ENCODE data around the gene RPGRIP1. TPM values are rescaled to one million over a fixed set of nuclear protein-coding genes. Genes with fewer than 3 reads are reported as not detected.
"Not testable (repeated sequence)": the region's sequence is repeated elsewhere in the genome, so short reads cannot be mapped to it uniquely, and the experiment has no call there.

The RPGRIP1 gene
- total RNA-seq, 2 experiments from 2014 or later: 0.07 TPM; not detected in 1

DNA sequence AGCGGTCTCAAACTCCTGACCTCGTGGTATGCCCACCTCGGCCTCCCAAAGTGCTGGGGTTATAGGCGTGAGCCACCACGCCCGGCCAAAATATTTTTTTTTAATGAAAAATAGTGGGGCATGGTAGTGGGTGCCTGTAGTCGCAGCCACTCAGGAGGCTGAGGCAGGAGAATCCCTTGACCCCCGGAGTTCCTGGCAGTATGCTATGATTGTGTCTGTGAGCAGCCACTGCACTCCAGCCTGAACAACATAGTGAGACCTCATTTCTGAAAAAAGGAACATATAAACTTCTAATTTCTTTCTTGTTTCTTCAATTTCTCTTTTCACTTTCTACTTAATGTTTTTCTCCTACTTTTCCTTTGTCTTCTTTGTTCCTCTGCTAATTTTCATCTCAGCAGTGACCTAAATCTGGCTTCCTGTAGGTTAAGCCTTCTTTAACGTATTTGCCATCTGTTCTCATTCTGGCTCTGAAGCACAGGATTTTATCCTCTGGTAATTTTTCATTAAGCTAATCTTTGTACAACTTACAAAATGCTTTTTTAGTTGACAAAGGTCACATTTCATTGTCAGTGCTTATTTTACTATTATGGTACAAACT lies 4.5 kb upstream of the RPGRIP1 start:
- Mint-ChIP-seq H3K4me3 (no peak overlapping the region), H3K27me3 (no peaks in the 10 kb centered on the region), H3K36me3 (no peaks in the 10 kb centered on the region), H3K27ac (no peak overlapping the region), H3K9me3 (no peaks in the 10 kb centered on the region), H3K4me1 (ENCODE audit: low read depth) (no peaks in the 10 kb centered on the region)
- ChIA-PET CTCF (no interaction called here), POLR2A (no interaction called here)
- DNase-seq: no peak
- intact Hi-C loops (cut with micrococcal nuclease): no loop called here

DNA sequence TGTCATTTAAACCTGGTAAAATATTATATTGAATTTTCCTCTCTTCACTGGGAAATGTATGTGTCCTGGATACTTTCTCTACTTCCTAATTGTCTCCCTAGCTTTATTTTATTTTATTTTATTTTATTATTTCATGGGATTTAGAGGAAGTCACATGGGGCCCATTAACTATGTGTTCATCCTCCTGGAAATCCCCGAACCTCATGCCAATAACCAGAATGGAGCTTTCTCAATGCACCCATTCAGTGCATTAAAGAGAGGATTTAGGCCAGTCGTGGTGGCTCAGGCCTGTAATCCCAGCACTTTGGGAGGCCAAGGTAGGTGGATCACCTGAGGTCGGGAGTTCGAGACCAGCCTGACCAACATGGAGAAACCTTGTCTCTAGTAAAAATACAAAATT lies 1.3 kb upstream of the RPGRIP1 start:
- intact Hi-C loops (cut with micrococcal nuclease): no loop called here
- Mint-ChIP-seq H3K4me3 (no peak overlapping the region), H3K9me3 (no peaks in the 10 kb centered on the region), H3K27me3 (no peaks in the 10 kb centered on the region), H3K27ac (no peak overlapping the region), H3K36me3 (no peaks in the 10 kb centered on the region), H3K4me1 (ENCODE audit: low read depth) (no peaks in the 10 kb centered on the region)
- ChIA-PET POLR2A (no interaction called here), CTCF (no interaction called here)
- no peak for DNase-seq

GRCh38 chr14:21281917-21282316 lies 2.0 kb downstream of the RPGRIP1 start:
- CTCF ChIA-PET; H3K27me3 Mint-ChIP-seq; H3K4me1 Mint-ChIP-seq (ENCODE audit: low read depth); H3K27ac Mint-ChIP-seq; H3K4me3 Mint-ChIP-seq; H3K36me3 Mint-ChIP-seq; intact Hi-C loops (cut with micrococcal nuclease); H3K9me3 Mint-ChIP-seq; POLR2A ChIA-PET; DNase-seq: not testable (repeated sequence)

DNA sequence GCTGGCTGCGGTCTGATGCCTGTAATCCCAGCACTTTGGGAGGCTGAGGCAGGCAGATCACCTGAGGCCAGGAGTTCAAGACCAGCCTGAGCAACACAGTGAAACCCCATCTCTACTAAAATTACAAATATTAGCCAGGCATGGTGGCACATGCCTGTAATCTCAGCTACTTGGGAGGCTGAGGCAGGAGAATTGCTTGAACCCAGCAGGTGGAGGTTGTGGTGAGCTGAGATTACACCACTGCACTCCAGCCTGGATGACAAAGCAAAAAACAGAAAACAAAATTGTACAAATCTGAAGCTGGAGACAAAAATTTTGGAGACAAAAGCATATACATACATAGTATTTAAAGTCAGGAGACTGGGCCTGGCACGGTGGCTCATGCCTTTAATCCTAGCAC lies 6.6 kb downstream of the RPGRIP1 start:
- H3K27ac Mint-ChIP-seq; intact Hi-C loops (cut with micrococcal nuclease); H3K4me1 Mint-ChIP-seq (ENCODE audit: low read depth); DNase-seq; H3K9me3 Mint-ChIP-seq; CTCF ChIA-PET; POLR2A ChIA-PET; H3K4me3 Mint-ChIP-seq; H3K27me3 Mint-ChIP-seq; H3K36me3 Mint-ChIP-seq: not testable (repeated sequence)

DNA sequence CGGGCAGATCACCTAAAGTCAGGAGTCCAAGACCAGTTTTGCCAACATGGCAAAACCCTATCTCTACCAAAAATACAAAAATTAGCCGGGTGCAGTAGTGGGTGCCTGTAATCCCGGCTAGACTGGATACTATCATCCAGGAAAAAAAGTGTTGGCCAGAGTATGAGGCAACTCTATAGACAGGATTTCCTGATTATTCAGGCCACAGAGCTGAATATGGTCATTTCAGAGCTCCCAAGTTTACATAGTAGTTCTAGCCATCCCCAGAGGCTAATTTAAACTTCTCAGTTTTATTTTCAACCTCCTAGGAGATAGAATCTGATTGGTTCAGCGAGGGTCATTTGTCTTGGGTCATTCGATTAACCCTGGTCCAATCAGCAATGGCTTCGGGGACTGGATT lies 7.3 kb downstream of the RPGRIP1 start:
- no peaks in the 10 kb centered on the region for H3K4me1 Mint-ChIP-seq (ENCODE audit: low read depth)
- H3K4me3 Mint-ChIP-seq: no peak overlapping the region
- H3K9me3 Mint-ChIP-seq: no peaks in the 10 kb centered on the region
- H3K27me3 Mint-ChIP-seq: no peaks in the 10 kb centered on the region
- H3K27ac Mint-ChIP-seq: no peak overlapping the region
- intact Hi-C loops (cut with micrococcal nuclease): no loop called here
- H3K36me3 Mint-ChIP-seq: no peaks in the 10 kb centered on the region
- POLR2A ChIA-PET: no interaction called here
- CTCF ChIA-PET: no interaction called here
- no peak for DNase-seq

GRCh38 chr14:21294026-21294425 lies 14.1 kb downstream of the RPGRIP1 start:
- CTCF ChIA-PET: interaction anchor here (0.6 kb wide), 1 partner anchor 347 kb away, joined by 3 read pairs; no protein-coding TSS in a partner anchor
- H3K36me3 Mint-ChIP-seq; H3K4me3 Mint-ChIP-seq; H3K27me3 Mint-ChIP-seq; H3K27ac Mint-ChIP-seq; POLR2A ChIA-PET; H3K9me3 Mint-ChIP-seq; H3K4me1 Mint-ChIP-seq (ENCODE audit: low read depth); DNase-seq: not testable (repeated sequence)
- intact Hi-C loops (cut with micrococcal nuclease): loop anchor here (10.0 kb wide), 1 partner anchor 51 kb away; no protein-coding TSS in a partner anchor

- Mint-ChIP-seq H3K4me3 (no peak overlapping the region), H3K9me3 (no peaks in the 10 kb centered on the region), H3K27me3 (peaks cover 13% of the 10 kb centered on the region), H3K36me3 (no peaks in the 10 kb centered on the region), H3K27ac (no peak overlapping the region), H3K4me1 (ENCODE audit: low read depth) (no peaks in the 10 kb centered on the region)
- intact Hi-C loops (cut with micrococcal nuclease): loop anchor here (10.0 kb wide), 1 partner anchor 46 kb away; no protein-coding TSS in a partner anchor
- POLR2A ChIA-PET: no interaction called here
- no peak for DNase-seq
- CTCF ChIA-PET: no interaction called here
Observed at GRCh38 chr14:21298358-21298757, 18.5 kb downstream of the RPGRIP1 start.

DNA sequence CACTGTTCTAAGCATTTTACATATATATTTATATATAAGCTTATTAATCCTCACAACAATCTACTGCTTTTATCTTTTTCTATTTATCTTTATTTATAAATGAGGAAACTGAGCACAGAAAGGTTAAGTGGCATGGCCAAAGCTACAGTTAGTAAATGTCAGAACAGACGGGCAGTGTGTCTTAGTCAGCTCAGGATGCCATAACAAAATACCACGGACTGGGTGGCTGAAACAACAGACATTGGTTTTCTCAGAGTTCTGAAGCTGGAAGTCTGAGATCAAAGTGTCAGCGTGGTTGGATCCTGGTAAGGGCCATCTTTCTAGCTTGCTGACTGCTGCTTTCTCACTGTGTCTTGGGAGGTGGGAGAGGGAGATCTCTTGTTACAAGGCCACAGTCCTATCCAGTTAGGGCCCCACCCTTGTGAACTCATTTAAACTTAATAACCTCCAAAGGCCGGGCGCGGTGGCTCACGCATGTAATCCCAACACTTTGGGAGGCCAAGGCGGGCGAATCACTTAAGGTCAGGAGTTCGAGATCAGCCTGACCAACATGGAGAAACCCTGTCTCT lies 19.8 kb downstream of the RPGRIP1 start:
- CTCF ChIA-PET: interaction anchor here (0.6 kb wide), 1 partner anchor 22 kb away, joined by 3 read pairs; no protein-coding TSS in a partner anchor

DNA sequence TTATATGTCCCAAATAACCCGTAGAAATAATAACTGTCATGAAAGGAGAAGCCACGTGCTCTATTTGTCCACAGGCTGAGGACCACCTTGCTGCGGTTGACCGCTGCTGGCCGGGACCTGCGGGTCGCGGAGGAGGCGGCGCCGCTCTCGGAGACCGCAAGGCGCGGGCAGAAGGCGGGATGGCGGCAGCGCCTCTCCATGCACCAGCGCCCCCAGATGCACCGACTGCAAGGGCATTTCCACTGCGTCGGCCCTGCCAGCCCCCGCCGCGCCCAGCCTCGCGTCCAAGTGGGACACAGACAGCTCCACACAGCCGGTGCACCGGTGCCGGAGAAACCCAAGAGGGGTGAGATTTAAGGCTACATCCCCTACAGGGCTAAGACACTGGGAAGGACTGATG lies 21.0 kb downstream of the RPGRIP1 start:
- no peaks in the 10 kb centered on the region for H3K36me3 Mint-ChIP-seq
- peak; percentile 47 for DNase-seq
- H3K27me3 Mint-ChIP-seq: peaks cover 13% of the 10 kb centered on the region
- H3K4me3 Mint-ChIP-seq: peak overlapping the region; percentile 12
- no peaks in the 10 kb centered on the region for H3K4me1 Mint-ChIP-seq (ENCODE audit: low read depth)
- H3K27ac Mint-ChIP-seq: no peak overlapping the region
- H3K9me3 Mint-ChIP-seq: no peaks in the 10 kb centered on the region
- intact Hi-C loops (cut with micrococcal nuclease): no loop called here
- POLR2A ChIA-PET: no interaction called here
- CTCF ChIA-PET: no interaction called here

More for the DNA sequence above, 19.8 kb downstream of the RPGRIP1 start:
- no peak overlapping the region for H3K27ac Mint-ChIP-seq
- no peak overlapping the region for H3K4me3 Mint-ChIP-seq
- H3K27me3 Mint-ChIP-seq: peaks cover 13% of the 10 kb centered on the region
- DNase-seq: no peak
- H3K9me3 Mint-ChIP-seq: no peaks in the 10 kb centered on the region
- POLR2A ChIA-PET: no interaction called here
- H3K4me1 Mint-ChIP-seq (ENCODE audit: low read depth): no peaks in the 10 kb centered on the region
- no peaks in the 10 kb centered on the region for H3K36me3 Mint-ChIP-seq
- intact Hi-C loops (cut with micrococcal nuclease): loop anchor here (10.0 kb wide), 1 partner anchor 45 kb away; no protein-coding TSS in a partner anchor

- CTCF ChIA-PET: no interaction called here
- H3K4me3 Mint-ChIP-seq: no peak overlapping the region
Observed at GRCh38 chr14:21302013-21302835, 22.3 kb downstream of the RPGRIP1 start.

DNA sequence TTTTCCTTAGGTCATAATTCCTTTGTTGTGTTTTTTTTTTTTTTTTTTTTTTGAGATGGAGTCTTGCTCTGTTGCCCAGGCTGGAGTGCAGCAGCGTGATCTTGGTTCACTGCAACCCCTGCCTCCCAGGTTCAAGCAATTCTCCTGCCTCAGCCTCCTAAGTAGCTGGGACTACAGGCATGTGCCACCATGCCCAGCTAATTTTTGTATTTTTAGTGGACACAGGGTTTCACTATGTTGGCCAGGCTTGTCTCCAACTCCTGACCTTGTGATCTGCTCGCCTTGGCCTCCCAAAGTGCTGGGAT lies 22.9 kb downstream of the RPGRIP1 start:
- H3K36me3 Mint-ChIP-seq; H3K27ac Mint-ChIP-seq; H3K9me3 Mint-ChIP-seq; CTCF ChIA-PET; DNase-seq; intact Hi-C loops (cut with micrococcal nuclease); POLR2A ChIA-PET; H3K4me1 Mint-ChIP-seq (ENCODE audit: low read depth); H3K4me3 Mint-ChIP-seq: not testable (repeated sequence)
- H3K27me3 Mint-ChIP-seq: peaks cover 12% of the 10 kb centered on the region

More at GRCh38 chr14:21302013-21302835, 22.3 kb downstream of the RPGRIP1 start:
- DNase-seq: no peak
- POLR2A ChIA-PET: no interaction called here
- Mint-ChIP-seq H3K36me3 (no peaks in the 10 kb centered on the region), H3K9me3 (no peaks in the 10 kb centered on the region), H3K27ac (no peak overlapping the region), H3K4me1 (ENCODE audit: low read depth) (no peaks in the 10 kb centered on the region), H3K27me3 (peaks cover 13% of the 10 kb centered on the region)
- intact Hi-C loops (cut with micrococcal nuclease): no loop called here

DNA sequence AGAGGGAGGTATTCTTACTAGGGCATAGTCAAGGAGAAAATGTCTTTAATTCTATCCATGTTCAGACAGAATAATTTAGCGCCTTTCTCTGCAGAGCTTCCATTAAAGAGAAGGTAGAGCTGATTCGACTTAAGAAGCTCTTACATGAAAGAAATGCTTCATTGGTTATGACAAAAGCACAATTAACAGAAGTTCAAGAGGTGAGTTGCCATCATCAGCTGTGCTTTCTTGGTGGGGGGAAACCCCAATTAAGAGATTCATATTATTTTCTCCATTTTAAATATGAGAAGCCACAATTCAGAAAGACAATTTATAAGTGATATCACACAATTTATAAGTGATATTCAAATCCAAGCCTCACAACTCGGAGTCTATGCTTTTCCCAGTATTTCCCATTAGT lies 27.8 kb downstream of the RPGRIP1 start:
- Mint-ChIP-seq H3K4me3 (no peak overlapping the region), H3K9me3 (no peaks in the 10 kb centered on the region), H3K27me3 (no peaks in the 10 kb centered on the region), H3K27ac (no peak overlapping the region), H3K4me1 (ENCODE audit: low read depth) (peaks cover 18% of the 10 kb centered on the region), H3K36me3 (no peaks in the 10 kb centered on the region)
- ChIA-PET POLR2A (interaction anchor here (1.3 kb wide), 1 partner anchor 42 kb away, joined by 3 read pairs; no protein-coding TSS in a partner anchor), CTCF (no interaction called here)
- intact Hi-C loops (cut with micrococcal nuclease): loop anchor here (1.0 to 2.0 kb wide), 3 partner anchors 38 to 147 kb away; partner anchors contain the start of genes HNRNPC and SUPT16H
- no peak for DNase-seq

All from activated CD4-positive, alpha-beta memory T cell treated with anti-CD3 and anti-CD28 coated beads for 36 hours (primary cell).